ENCODE results near the gene BTNL3. TPM values are rescaled to one million over a fixed set of nuclear protein-coding genes. Genes with fewer than 3 reads are reported as not detected.

The BTNL3 gene
- total and polyA plus RNA-seq, 2 experiments from 2014 or later: 0.08 TPM; not detected in 1

- TF ChIP-seq ZNF462 (CRISPR knock-in tag; IDR thresholded peaks at IDR 0.05) (no peak), ZNF331 (CRISPR knock-in tag; IDR thresholded peaks at IDR 0.05; ENCODE audit: low read depth) (no peak), CTCF (conservative IDR thresholded peaks at IDR 0.05; ENCODE audit: low read depth in 2 of 2) (no peak), EZH2 (IDR thresholded peaks at IDR 0.05; ENCODE audit: low read depth, unreplicated experiment) (no peak), JUNB (IDR thresholded peaks at IDR 0.05; ENCODE audit: unreplicated experiment) (no peak), ZNF114 (CRISPR knock-in tag; IDR thresholded peaks at IDR 0.05) (no peak)
Observed at GRCh38 chr5:180970336-180970735, 18.3 kb upstream of the BTNL3 start (continued).

GRCh38 chr5:180970875-180971274 is 17.8 kb upstream of the BTNL3 start:
- H3K4me1 Mint-ChIP-seq: no peaks in the 10 kb centered on the region
- no peak for TF ChIP-seq ZNF331 (CRISPR knock-in tag; IDR thresholded peaks at IDR 0.05; ENCODE audit: low read depth)
- no peak for TF ChIP-seq REST (IDR thresholded peaks at IDR 0.05; ENCODE audit: unreplicated experiment)
- no peak for TF ChIP-seq CREB1 (CRISPR knock-in tag; IDR thresholded peaks at IDR 0.05; ENCODE audit: low read depth)
- TF ChIP-seq ETS1 (IDR thresholded peaks at IDR 0.05): no peak
- no peak for TF ChIP-seq NANOG (IDR thresholded peaks at IDR 0.05; ENCODE audit: borderline replicate concordance)
- TF ChIP-seq EZH2 (IDR thresholded peaks at IDR 0.05; ENCODE audit: low read depth, unreplicated experiment): no peak

More at GRCh38 chr5:180970875-180971274, 17.8 kb upstream of the BTNL3 start:
- H3F3A ChIP-seq (replicated peaks; ENCODE audit: low read depth): no peaks in the 10 kb centered on the region
- Mint-ChIP-seq H3K36me3 (ENCODE audit: low read depth) (no peaks in the 10 kb centered on the region), H3K27ac (no peak overlapping the region), H3K4me3 (no peak overlapping the region), H3K27me3 (ENCODE audit: insufficient read depth, low read depth, poor library complexity) (no peaks in the 10 kb centered on the region), H3K9me3 (no peaks in the 10 kb centered on the region)
- no peak overlapping the region for H3K27ac ChIP-seq (ENCODE audit: low read depth)
- no peaks in the 10 kb centered on the region for H3K4me1 ChIP-seq (ENCODE audit: insufficient read depth)
- H4K20me1 ChIP-seq (replicated peaks; ENCODE audit: insufficient read depth): no peaks in the 10 kb centered on the region
- no peaks in the 10 kb centered on the region for H3K9me2 ChIP-seq (ENCODE audit: insufficient read depth)
- H3K79me2 ChIP-seq (replicated peaks; ENCODE audit: insufficient read depth): no peaks in the 10 kb centered on the region
- H3K36me3 ChIP-seq (ENCODE audit: insufficient read depth): no peaks in the 10 kb centered on the region
- DNase-seq (ENCODE audit: low spot score): no peak
- ATAC-seq: no peak
- H3K27me3 ChIP-seq (ENCODE audit: insufficient read depth): no peaks in the 10 kb centered on the region
- H2AFZ ChIP-seq: no peak overlapping the region
- H3K4me2 ChIP-seq: no peak overlapping the region
- H3K4me3 ChIP-seq: no peak overlapping the region

Measured in GM23338 (cell line).